NCI-H128 (cell line): Measurements from ENCODE around the gene SNX15.
"Not testable (repeated sequence)": the region's sequence is repeated elsewhere in the genome, so short reads cannot be mapped to it uniquely, and the experiment has no call there.

Source experiments
- DNase-seq: peaks from one replicate; lab custom pipeline; 2025; ENCODE audit not compliant: unreplicated experiment; lab: John Stamatoyannopoulos, UW

The SNX15 gene

DNA sequence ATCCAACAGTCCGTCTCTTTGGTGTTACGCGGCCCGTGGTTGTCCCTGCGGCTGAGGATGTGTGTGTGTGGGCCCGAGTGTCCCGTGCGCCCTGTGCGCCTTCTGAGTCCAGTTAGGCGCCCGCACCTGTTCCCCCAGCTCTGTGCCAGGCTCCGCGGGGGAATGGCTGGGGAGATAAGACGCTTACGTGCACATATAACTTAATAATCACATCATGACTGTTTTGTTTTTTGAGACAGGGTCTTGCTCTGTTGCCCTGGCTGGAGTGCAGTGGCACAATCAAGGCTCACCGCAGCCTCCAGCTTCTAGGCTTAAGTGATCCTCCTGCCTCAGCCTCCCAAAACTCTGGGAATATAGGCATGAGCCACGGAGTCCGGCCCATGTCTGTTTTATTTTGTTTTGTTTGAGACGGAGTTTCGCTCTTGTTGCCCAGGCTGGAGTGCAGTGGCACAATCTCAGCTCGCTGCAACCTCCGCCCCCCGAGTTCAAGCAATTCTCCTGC lies 12.5 kb upstream of the SNX15 start:
- DNase-seq, result no peak

- no peak for DNase-seq
Observed at GRCh38 chr11:65016705-65017104, 10.5 kb upstream of the SNX15 start.

DNA sequence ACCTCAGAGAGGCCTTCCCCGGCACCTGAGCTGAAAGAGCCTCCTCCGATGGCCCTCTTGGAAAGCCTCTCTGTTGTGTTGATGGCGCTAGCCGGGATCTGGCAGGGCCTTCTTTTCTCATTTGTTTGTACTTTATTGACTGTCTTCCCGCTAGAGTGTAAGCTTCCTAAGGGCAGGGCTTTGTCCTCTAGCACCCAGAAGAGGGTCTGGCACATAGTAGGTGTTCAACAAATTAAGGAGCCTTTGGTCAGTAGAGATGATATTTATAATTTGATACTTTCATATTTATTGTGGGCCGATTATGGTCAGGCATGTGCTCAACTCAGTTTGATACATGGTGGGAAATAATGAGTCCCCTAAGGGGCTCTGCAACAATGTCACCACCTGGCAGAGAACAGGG lies 9.3 kb upstream of the SNX15 start:
- no peak for DNase-seq

DNA sequence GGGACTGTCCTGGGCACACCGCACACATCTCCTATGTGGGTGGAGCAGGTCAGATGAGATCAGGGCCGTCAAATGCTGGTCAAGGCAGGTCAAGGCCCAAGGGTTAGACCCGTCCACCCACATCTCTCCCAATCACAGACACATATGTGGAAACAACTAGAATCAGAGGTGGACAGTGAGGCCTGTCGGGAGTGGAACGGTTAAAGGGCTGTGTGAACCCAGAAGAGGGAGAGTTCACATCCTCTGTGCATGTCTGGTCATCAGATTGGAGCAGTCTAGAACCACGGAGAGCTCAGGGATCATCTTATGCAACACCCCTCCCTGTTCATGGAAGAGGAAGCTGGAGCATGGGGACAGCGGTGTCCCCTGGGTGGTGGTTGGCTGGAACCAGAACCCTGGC lies 7.4 kb upstream of the SNX15 start:
- DNase-seq, result no peak

- no peak for DNase-seq
Observed at GRCh38 chr11:65021003-65021402, 6.2 kb upstream of the SNX15 start.

DNA sequence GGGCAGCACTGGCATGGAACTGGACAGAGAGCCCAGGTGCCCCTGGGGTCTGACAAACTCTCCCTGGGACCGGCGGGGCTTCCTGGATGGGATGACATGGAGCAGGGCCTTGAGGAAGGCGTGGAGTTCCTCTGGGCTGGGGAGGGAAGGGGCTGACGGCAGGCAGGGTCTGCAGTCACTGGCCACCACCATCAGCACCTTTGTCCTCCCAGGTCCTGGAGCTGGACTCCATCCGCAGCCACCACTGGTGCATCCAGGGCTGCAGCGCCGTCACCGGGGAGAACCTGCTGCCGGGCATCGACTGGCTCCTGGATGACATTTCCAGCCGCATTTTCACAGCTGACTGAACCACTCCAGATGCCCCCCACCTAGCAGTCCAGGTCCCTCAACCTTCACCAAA lies 5.7 kb upstream of the SNX15 start:
- no peak for DNase-seq

GRCh38 chr11:65023502-65023901 lies 3.7 kb upstream of the SNX15 start:
- DNase-seq, result not testable (repeated sequence)

DNA sequence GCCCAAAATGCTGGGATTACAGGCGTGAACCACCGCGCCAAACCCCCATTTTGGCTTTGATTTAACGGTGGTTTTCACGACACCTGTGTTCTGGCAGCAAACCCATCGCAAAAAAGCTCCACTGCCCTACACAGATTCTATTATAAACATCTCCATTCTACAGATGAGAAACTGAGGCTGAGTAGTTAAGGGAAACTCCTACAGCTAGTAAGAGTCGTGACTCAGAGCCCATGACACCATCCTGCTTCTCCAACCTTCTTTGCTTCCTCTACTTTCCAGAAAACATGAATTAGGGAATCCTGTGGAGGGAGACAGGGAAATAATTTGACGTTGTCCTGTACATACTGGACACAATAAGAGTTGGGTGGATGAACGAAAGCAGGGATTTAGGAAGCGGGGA lies 429 bp upstream of the SNX15 start:
- DNase-seq, result no peak

DNA sequence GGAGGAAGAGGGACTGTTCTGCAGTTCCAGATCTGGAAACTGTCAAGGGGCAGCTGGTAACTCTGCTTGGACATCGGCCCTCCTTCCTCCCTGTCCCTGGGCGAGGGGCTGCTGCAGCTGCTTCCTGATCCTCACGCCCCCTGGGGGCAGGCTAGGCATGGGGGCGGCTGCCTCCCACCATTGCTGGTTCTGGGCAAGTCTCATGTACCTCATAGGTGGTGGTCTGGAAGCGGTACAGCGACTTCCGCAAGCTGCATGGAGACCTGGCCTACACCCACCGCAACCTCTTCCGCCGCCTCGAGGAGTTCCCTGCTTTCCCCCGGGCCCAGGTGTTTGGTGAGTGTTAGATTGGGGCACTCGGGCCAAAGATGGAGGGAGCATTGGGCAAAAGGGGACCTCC lies 5.0 kb downstream of the SNX15 start:
- DNase-seq, result no peak

DNA sequence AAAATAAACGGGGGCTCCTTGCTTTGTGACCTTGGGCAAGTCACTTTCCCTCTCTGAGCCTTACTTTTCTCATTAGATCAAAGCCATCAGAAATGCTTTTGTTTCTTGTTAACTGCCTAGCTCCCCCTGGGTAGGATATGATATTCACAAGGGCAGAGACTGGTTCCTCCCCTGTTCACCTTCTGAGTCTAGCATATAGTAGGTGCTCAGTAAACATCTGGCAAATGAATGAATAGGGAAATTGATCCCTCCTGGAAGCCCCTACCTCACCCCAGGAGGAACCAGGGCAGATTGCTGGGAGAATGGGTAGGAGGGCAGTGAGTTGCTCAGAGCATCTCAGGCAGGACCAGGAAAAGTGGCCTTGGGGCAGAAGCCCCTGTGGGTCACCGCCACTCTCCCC lies 7.2 kb downstream of the SNX15 start:
- DNase-seq, result no peak

GRCh38 chr11:65035579-65035978 lies 8.3 kb downstream of the SNX15 start:
- no peak for DNase-seq

- no peak for DNase-seq
Observed at GRCh38 chr11:65036931-65037330, 9.7 kb downstream of the SNX15 start.

GRCh38 chr11:65040520-65040846 lies 13.2 kb downstream of the SNX15 start:
- no peak for DNase-seq

GRCh38 chr11:65040847-65041622 lies 13.8 kb downstream of the SNX15 start, which contains the start of gene SAC3D1:
Gene SAC3D1, plus strand, starts transcription at chr11:65041210. Its CDS starts 83 bp downstream, at chr11:65041293.
- peak; percentile 97 for DNase-seq

GRCh38 chr11:65042891-65043290 lies 15.7 kb downstream of the SNX15 start:
- DNase-seq, result no peak

DNA sequence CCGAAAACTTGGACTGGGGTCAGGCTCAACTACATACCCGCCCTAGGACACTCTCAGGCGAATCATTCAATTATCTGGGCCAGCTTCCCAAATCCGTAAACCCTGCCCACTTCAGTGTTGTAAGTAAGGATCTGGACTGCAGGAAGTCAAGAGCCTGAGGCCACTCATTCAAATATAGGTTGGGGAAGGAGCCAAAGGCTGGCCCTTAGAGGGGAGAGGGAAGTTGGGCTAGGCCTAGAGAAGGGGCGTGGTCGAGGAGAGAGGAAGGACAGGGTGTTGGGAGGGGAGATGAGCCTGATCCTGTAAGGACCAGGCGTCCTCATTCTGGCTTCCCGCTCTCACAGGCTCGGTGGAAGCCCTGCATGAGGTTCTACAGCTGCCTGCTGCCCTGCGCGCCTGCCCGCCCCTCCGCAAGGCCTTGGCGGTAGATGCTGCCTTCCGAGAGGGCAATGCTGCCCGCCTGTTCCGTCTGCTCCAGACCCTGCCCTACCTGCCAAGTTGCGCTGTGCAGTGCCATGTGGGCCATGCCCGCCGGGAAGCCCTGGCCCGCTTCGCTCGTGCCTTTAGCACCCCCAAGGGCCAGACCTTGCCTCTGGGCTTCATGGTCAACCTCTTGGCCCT lies 16.8 kb downstream of the SNX15 start:
- no peak for DNase-seq

DNA sequence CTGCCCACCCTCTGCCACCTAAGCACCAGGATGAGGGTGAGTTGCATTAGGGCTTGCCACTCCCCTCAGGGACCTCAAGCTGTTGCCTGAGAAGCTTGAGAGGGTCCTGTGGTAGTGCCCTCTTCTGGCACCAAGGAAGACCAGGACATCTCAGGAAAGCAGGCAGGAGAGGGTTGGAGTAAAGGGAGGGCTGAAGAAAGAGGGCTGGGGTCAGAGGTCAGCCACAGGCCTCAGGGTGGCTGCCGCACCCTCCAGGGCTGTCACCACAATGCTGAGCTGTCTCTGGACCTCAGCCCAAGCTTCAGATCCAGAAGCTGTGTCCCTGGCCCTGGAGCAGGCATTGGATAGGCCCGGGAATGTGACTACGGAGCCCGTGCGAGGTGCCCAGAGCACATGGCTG lies 17.8 kb downstream of the SNX15 start:
- no peak for DNase-seq

DNA sequence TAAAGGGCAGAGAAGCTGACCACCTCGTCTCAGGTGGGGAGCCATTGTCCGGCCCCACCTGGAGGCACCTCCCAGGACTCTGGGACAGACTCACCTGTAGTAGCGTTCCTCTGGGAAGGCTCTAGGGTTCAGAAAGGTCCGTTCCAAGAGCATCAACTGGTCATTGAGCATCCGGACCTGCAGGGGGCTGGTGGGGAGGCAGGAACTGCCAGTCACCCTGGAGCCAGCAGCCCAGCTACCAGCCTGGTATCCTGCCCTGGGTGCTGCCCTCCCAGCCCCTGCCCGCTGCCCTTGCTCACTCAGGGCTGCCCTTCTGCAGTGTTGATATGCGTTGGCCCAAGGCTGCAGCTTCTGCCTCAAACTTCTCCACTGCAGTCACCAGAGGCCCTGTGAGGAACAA lies 18.5 kb downstream of the SNX15 start:
- no peak for DNase-seq

DNA sequence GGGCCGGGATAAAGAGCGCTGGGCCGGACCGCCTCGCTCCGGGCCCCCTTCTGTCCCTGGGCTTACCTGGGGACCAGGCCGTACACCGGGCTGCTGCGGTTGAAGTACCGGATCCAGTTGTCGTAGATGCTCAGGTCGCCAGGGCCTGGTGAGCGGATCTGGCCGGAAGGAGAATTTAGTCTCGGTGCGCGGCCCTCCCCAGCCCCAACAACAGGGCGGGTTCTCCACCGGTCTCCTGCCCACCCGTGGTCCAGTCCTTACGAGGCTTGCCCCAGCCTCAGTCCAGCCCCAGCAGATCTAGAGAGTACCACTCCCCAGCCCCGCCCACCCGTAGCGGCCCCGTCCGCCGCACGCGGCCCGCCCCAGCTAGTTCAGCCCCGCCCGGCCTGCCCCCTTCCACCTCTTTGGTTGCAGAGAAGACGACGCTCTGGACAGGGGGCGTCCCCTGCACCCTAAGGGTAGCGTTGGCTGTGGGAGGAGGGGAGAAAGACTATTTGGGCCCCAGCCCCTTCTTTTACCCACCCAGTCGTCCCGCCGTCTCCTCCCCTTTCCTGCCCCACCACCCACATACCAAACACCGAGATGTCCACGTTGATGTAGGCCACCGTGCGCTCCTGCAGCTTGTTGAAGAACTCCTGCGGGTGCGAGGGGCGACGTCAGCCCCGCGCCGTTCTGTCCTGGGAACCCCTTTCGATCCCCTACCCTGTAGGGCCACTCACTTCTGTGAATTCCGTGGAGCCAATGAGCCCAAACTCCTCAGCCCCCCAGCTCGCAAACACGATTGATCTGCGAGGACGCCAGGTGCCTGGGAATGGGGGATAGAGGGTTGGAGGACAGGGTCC lies 20.6 kb downstream of the SNX15 start:
- no peak for DNase-seq

- DNase-seq, result no peak
Observed at GRCh38 chr11:65051398-65051858, 24.2 kb downstream of the SNX15 start.

DNA sequence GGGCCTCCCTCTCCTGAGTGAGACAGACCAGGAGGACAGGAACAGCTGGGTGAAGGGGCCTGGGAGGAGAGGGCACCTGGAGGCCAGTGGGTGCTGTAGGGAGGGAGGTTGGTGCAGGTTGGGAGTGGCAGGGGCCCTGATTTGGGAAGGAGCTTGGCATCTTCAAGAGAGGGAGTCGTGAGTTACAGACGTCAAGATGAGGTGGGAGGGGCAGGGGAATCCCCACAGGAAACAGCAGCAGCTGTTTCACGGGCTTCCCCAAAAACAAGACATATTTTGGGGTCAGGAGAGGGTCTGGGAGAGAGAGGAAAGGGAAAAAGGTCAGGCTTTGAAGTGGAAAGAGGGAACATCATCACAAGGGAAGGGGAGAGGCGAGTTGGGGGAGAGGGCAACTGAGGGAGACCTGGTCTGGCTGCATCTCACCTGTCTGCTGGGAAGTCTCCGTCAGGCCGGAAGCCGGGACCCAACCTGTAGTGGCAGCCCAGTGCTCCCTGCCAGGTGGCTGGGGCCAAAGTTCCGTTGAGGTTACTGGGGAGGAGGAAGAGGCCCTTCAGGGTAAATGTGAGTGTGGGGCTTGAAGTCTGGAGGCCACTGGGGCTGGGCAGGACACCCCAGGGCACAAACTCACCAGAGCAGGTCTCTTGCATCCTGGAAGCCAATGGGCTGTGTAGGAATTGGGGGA lies 26.7 kb downstream of the SNX15 start:
- DNase-seq, result no peak
